ENCODE results near the gene HOXA11.

HOXA11 gene

DNA sequence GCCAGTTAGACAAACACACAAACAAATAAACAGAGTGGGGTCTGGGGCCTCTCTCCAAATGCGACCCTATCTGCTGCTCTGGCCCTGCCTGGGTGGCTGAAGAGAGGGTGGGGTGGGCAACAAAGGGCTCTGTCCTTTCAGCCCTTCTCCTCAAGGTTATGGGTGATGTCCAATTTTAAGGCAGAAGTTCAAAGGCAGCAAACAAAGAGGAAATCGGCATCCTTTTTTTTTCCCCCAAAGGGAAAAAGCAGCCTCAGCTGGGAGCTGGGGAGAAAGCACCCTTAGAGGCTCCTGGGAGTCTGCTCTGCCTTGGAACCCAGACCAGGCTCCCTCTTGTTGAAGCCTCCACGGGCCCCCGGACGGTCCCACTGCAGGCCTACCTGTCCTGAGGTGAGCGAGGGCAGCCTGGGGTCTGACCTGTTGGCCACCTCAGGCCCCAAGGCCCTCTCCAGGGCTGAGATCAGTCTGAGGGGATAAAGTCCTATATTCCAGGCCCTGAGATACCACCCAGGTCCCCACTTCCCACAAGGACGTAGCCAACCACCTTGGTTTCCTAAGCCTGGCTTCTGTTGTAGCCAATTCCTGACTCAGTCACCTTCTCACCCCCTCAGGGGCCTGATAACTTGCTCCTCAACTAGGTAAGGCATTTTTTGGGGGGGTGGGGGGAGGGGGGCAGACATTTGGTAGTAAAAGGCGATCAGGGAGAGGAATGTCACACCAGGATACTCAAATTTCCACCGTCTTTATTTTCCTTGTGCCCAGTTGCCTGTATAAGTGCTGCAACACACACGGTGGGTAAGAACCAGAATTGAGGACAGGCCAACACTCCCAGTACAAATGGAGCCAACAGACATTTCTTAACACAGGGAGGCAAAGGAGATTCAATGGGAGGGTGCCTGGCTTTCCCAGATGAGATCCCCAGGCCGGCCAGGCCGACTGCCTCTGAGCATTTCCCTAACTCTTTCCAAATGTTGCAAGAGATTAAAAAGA lies 4.3 kb downstream of the HOXA11 start:
- DNase-seq (ENCODE audit: low read depth in 3 of 3) = no peak

DNA sequence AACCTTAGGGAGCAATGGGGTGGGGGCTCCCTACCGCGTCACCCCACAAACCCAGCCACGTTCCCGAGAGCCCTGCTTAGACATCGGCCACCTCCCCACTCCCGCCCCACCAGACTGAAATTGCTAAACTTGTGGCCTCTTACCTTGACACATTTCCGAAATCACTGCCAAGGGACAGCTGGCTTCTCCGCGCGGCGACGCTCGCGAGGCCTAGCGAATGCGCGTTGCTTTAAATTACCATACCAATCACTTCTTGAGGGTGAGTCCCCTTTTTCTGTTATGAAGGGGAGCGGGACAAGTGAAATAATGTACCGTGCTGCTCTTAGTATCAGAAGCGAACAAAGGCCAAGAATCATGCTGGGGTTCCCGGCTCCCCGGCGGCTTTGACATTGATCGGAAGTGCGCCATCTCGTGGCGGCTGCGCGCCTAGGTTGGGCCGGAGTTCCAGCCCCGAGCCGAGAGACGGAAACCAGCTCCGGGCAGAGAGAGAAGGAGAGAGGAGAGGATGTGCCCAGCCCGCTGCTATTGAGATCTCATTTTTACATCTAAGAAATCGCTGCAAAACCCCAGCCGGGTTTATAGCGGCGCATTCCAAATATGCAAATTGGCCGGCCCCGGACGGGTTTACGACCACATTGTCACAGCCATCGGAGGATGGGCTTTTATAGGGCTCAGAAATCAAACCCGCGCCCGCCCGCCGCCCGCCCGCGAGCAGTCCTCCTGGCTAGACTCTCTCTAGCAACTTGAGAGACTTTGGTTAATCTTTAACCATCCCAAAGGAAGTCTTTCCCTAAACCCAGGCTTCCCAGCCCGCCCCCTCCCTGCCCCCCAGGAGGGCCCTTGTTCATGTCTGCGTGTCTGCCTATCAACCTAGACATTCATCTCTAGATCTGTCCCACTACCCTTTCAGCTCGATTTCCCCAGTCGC lies 5.3 kb downstream of the HOXA11 start:
- peak in 2 of 3 donors; percentile 51 to 58 for DNase-seq (ENCODE audit: low read depth in 3 of 3)

GRCh38 chr7:27179030-27179429 lies 6.0 kb downstream of the HOXA11 start:
- DNase-seq (ENCODE audit: low read depth in 3 of 3) = no peak

DNA sequence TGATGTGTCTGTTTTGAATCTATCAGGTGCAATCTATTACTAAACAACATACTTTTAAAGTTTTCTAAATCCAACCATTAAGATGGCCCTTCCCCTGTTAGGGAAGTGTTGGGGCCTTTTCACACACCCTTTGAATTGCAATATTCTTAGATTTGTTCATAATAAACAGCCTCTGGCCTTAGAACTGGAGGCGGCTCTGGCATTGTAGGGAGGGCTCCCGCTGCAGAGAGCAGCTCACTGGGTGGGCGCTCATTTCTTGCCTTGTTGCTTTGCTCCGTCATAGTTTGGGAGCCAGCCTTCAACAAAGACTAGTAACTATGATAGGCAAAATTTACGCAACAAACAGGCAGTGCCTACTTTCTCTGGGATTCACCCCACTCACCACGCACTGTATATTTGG lies 6.7 kb downstream of the HOXA11 start:
- DNase-seq (ENCODE audit: low read depth in 3 of 3) = no peak

DNA sequence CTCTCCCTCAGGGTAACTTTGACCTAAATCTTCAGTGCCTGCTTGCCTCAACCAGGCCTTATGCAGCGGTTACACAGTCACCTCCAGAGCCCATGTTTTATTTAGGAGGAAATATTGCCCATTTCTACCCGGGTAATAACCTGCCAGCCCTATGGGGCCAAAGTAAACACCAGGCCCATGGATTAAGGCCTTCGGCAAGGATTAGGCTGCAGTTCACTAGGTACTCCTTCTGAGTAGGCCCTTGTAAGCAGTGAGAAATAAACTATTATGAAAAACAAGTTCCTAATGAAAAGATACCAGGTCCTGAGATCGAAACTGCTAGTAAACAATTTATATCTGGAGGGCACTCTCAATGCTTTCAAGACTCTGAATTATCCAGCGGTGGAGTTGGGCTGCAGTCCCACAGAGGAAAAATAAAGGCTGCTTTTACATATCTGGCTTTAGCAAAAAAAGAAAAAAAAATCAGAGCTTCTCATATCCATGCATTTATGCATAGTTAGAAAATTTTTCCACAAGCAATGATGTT lies 7.2 kb downstream of the HOXA11 start:
- DNase-seq (ENCODE audit: low read depth in 3 of 3) = no peak

GRCh38 chr7:27176962-27177794 lies 7.9 kb downstream of the HOXA11 start:
- no peak for DNase-seq (ENCODE audit: low read depth in 3 of 3)

DNA sequence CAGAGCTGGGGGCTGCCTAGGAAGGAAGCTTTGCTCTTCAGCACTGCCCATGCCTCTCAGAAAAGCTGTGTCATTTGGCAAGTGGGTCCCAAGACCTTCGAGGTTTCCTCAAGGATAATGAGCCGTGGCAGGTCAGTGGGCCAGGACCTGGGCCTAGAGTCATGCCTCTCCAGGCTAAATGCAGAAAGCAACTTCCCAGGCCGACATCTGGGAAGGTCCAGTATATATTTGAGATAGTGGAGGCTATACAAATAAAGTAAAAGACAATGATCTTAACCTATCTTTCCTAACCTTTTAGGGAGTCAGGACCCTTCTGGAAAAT lies 8.5 kb downstream of the HOXA11 start:
- no peak for DNase-seq (ENCODE audit: low read depth in 3 of 3)

DNA sequence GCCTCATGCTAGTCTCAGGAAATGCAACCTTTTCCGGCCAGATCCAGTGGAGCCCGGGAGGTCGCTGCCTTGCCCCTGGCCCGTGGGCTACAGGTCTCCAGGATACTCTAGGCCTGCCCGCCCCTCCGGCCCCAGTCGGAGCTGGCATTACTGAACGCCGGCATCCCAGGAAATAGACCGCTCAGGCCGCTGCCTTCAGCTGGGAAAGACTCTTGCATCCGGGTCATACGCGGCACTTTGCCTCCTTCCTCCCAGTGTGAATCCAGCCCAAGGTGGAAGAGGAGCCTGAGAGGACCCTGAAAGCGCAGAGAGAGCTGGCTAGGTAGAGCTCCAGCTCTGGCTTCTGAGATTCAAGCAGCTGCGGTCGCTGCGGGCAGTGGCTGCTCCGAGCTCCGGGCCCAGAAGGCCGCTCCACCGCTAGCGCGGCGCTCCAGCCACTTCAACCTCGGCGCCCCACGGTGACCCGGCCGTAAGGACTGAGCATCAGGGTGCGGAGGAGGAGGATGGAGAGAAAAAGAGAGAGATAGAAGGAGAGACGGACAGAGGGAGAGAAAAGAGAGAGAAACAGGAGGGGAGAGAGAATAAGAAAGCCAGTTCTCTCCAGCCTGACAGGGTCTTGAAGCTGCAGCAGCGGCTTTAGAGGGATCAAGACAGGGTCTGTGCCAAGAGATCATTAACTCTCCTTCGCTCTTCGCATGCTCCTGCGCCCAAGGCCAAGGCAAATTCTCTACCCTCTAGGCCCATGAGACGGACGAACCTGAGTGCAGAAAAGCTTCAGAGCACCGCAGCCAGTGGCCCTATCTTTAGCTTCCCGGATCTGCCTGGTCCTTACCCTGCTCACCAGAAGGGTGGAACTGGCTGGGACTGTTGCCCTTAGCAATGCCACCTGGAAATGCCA lies 9.2 kb downstream of the HOXA11 start:
- no peak for DNase-seq (ENCODE audit: low read depth in 3 of 3)

GRCh38 chr7:27174874-27175625 lies 10.0 kb downstream of the HOXA11 start:
- DNase-seq (ENCODE audit: low read depth in 3 of 3) = no peak

GRCh38 chr7:27173956-27174873 lies 10.8 kb downstream of the HOXA11 start, which contains the start of gene HOXA10:
TSS of gene HOXA10 (minus strand) at chr7:27174320. CDS start at chr7:27174306, 14 bp downstream.
- DNase-seq (ENCODE audit: low read depth in 3 of 3) = no peak

GRCh38 chr7:27173511-27173955 lies 11.5 kb downstream of the HOXA11 start:
- DNase-seq (ENCODE audit: low read depth in 3 of 3) = no peak

DNA sequence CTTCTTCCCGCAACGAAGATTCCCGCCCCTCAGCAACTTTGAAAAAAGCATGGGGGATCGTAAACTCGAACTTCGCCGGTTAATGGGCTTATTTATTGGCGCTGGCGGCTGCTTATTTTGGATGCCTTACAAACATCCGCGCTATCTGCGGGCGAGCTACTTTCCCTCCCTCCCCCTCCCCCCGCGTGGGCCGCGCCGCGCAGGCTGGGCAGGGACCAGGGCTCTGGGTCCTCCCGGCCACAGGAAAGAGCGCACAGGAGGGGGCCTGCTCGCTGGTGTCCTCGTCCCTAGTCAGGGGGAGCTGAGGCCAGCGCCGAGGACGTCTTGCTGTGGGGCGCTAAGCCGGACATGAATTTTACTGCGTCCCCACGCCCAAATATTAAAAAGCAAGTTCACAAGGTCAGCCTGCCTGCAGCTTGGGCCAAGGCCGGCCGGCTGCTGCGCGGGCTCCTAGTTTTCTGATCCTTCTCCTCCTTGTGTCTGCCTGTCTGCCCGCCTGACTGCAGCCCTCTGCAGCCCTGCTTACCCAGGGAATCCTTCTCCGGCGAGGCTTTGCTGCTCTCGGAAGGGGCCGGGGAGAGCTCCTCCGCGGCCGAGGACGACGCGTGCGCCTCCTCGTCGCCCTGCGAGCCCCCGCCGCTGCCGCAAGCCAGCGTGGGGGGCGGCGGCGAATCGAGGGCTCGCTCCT lies 12.1 kb downstream of the HOXA11 start:
- no peak for DNase-seq (ENCODE audit: low read depth in 3 of 3)

GRCh38 chr7:27172315-27172774 lies 12.7 kb downstream of the HOXA11 start:
- no peak for DNase-seq (ENCODE audit: low read depth in 3 of 3)

DNA sequence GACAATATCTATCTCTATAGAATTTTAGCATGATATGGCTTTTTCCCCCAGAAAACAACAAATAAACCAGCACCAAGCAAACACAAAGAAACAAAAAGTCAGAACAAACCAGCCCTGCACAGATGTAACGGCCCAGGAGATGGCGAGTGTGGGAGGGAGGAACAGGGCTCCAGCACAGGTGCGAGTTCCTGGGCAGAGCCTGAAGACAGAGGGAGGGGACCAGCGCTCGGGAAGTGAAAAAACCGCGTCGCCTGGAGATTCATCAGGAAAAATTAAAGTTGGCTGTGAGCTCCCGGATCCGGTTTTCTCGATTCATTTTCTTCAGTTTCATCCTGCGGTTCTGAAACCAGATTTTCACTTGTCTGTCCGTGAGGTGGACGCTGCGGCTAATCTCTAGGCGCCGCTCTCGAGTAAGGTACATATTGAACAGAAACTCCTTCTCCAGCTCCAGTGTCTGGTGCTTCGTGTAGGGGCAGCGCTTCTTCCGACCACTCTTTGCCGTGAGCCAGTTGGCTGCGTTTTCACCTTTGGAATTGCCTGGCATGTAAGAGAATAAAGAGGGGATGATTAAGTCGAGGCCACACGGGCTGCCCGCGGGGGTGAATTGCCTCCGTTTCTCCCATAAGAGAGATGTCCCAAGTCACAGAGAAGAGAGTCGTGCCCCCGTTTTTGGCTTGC lies 13.3 kb downstream of the HOXA11 start:
- DNase-seq (ENCODE audit: low read depth in 3 of 3) = no peak

- no peak for DNase-seq (ENCODE audit: low read depth in 3 of 3)
Measured at GRCh38 chr7:27171325-27171636, 13.8 kb downstream of the HOXA11 start.

DNA sequence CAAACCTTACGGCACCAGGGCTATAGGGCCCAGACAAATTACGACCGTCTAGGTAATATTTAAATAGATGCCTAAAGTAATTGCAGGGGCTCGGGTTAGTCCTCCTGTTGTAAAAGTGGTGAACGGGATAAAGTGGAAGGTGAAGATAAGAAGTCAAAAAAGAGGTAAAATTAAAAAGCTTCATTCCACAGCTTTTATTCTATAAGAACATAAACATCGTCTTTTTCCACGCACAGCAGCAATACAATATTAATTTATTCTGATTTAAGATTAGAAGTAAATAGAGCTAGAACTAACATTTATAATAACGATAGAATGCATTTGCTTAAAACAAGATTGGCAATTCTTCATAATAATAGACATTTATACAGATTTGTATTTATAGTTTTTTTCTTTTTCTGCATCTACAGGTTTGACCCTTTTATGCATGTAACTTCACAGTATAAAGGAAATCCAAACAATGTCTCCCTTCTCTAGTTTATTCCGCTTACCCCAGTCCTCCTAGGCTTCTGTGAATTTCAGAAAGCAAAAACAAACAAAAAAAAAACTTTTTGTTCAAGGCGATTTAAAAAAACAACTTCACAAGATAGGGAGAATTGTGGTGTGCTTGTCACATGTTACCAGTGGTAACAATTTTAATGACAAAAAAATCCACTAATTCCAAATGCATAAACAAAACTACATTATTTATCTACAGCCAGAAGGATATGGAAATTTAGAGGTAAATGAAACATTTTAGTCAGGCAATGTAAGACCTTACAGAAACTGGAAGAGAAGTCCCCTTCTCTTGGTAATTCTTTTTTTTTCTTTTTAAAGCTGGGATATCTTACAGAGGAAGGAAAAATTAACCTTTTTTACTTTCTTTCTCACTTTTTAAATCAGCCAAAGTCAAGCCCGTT lies 14.4 kb downstream of the HOXA11 start:
- no peak for DNase-seq (ENCODE audit: low read depth in 3 of 3)

All from stimulated activated CD4-positive, alpha-beta T cell treated with anti-CD3 and anti-CD28 coated beads, TNF-alpha, amount 100 ng/mL, for 48 hours (primary cell).